Neural cell (in vitro differentiated cells): ENCODE results near the gene CDH20. TPM values are rescaled to one million over a fixed set of nuclear protein-coding genes. Genes with fewer than 3 reads are reported as not detected.

Experiments
- H2AFZ ChIP-seq: fragments of 200-600, 300-800 bp; sonication (generic), shearing (Covaris generic); 2 replicates; pipeline ENCODE4 v1.6.0; 2014; ENCODE audit warnings: low read depth, mild to moderate bottlenecking, antibody characterized with exemption, low read length, moderate library complexity
- H3F3A ChIP-seq: fragments of 200-600 bp; shearing (Covaris generic); 2 replicates; pipeline ENCODE4 v1.6.1; 2016; ENCODE audit warnings: mild to moderate bottlenecking, moderate library complexity, mixed read lengths, antibody characterized with exemption, low read length; ENCODE audit not compliant: insufficient read depth, poor library complexity, severe bottlenecking
- H3K27ac ChIP-seq: fragments of 200-600, 300-800 bp; sonication (generic), shearing (Covaris generic); 2 replicates; pipeline ENCODE4 v1.5.1; 2014; ENCODE audit warnings: mild to moderate bottlenecking, low read length, moderate library complexity
- H3K27me3 ChIP-seq: fragments of 300-800, 200-600 bp; sonication (generic), shearing (Covaris generic); 2 replicates; pipeline ENCODE4 v1.6.0; 2014; ENCODE audit warnings: mild to moderate bottlenecking, low read depth, low read length, moderate library complexity; ENCODE audit not compliant: insufficient read depth
- H3K36me3 ChIP-seq: fragments of 300-800, 200-600 bp; sonication (generic), shearing (Covaris generic); 2 replicates; pipeline ENCODE4 v1.5.1; 2014; ENCODE audit warnings: mild to moderate bottlenecking, antibody characterized with exemption, low read length, moderate library complexity; ENCODE audit not compliant: insufficient read depth
- H3K4me2 ChIP-seq: fragments of 300-800, 200-600 bp; sonication (generic), shearing (Covaris generic); 2 replicates; pipeline ENCODE4 v1.6.0; 2014; ENCODE audit warnings: mild to moderate bottlenecking, low read length
- H3K4me3 ChIP-seq: fragments of 300-800, 200-600 bp; sonication (generic), shearing (Covaris generic); 2 replicates; pipeline ENCODE4 v1.5.1; 2014; ENCODE audit warnings: mild to moderate bottlenecking, low read length, moderate library complexity
- H3K79me2 ChIP-seq: fragments of 200-600 bp; shearing (Covaris generic); replicated peaks from 2 replicates; pipeline ENCODE4 v1.6.0; 2014; ENCODE audit warnings: mild to moderate bottlenecking, low read length, moderate library complexity; ENCODE audit not compliant: insufficient read depth
- H3K9ac ChIP-seq: fragments of 300-800, 200-600 bp; sonication (generic), shearing (Covaris generic); 2 replicates; pipeline ENCODE4 v1.6.1; 2016; ENCODE audit warnings: mild to moderate bottlenecking, low read length, mixed read lengths
- H3K9me2 ChIP-seq: fragments of 200-600 bp; shearing (Covaris generic); 2 replicates; pipeline ENCODE4 v1.6.1; 2016; ENCODE audit warnings: mild to moderate bottlenecking, low read length, mixed read lengths; ENCODE audit not compliant: insufficient read depth
- H3K9me3 ChIP-seq: fragments of 200-600, 300-800 bp; sonication (generic), shearing (Covaris generic); 2 replicates; pipeline ENCODE4 v1.6.1; 2016; ENCODE audit warnings: mild to moderate bottlenecking, mixed run types, low read length, moderate library complexity, mixed read lengths
- H4K20me1 ChIP-seq: fragments of 200-600 bp; shearing (Covaris generic); 2 replicates; pipeline ENCODE4 v1.6.1; 2016; ENCODE audit warnings: mild to moderate bottlenecking, mixed run types; ENCODE audit not compliant: insufficient read depth
- CTCF ChIP-seq: fragments of 450-650 bp; IDR thresholded peaks from 2 replicates; pipeline ENCODE4 v1.5.1; 2014; ENCODE audit warnings: antibody characterized with exemption, mild to moderate bottlenecking, moderate library complexity; ENCODE audit not compliant: poor library complexity, severe bottlenecking
- EP300 ChIP-seq: fragments of 450-650 bp; conservative IDR thresholded peaks from 2 replicates; pipeline ENCODE4 v1.6.1; 2014; ENCODE audit warnings: antibody characterized with exemption, mild to moderate bottlenecking, moderate library complexity; ENCODE audit not compliant: poor library complexity, severe bottlenecking
- EZH2 ChIP-seq: fragments of 200-600, 300-800 bp; shearing (Covaris generic), sonication (generic); IDR thresholded peaks from 2 replicates; pipeline ENCODE4 v1.6.1; 2014; ENCODE audit warnings: antibody characterized with exemption, low read length, borderline replicate concordance, mild to moderate bottlenecking; ENCODE audit not compliant: insufficient read depth, poor library complexity, severe bottlenecking
- MXI1 ChIP-seq: fragments of 450-650 bp; conservative IDR thresholded peaks from 2 replicates; pipeline ENCODE4 v1.6.1; 2014; ENCODE audit warnings: antibody characterized with exemption, mild to moderate bottlenecking; ENCODE audit not compliant: poor library complexity, severe bottlenecking
- POLR2AphosphoS5 ChIP-seq: IDR thresholded peaks from 2 replicates; pipeline ENCODE4 v1.6.1; 2012
- RAD21 ChIP-seq: fragments of 450-650 bp; conservative IDR thresholded peaks from 2 replicates; pipeline ENCODE4 v1.6.1; 2014; ENCODE audit warnings: antibody characterized with exemption, mild to moderate bottlenecking, moderate library complexity
- REST ChIP-seq: IDR thresholded peaks from 2 replicates; pipeline ENCODE4 v1.6.1; 2012; ENCODE audit warnings: borderline replicate concordance
- SMC3 ChIP-seq: fragments of 450-650 bp; conservative IDR thresholded peaks from 2 replicates; pipeline ENCODE4 v1.6.1; 2014; ENCODE audit warnings: antibody characterized with exemption, mild to moderate bottlenecking, moderate library complexity; ENCODE audit not compliant: poor library complexity
- TAF1 ChIP-seq: IDR thresholded peaks from 2 replicates; pipeline ENCODE4 v1.6.1; 2012; ENCODE audit warnings: low read depth
- polyA minus RNA-seq: library from RNA; depleted of rRNA, polyadenylated mRNA; stranded (reverse); fragments of >200 nt; gene quantifications from 2 replicates; pipeline ENCODE4 v1.2.3, GENCODE V29; 2014
- polyA plus RNA-seq: library from polyadenylated mRNA; depleted of rRNA; stranded (reverse); fragments of >200 nt; gene quantifications from 2 replicates; pipeline ENCODE4 v1.2.3, GENCODE V29; 2014

CDH20 gene
- polyA plus RNA-seq (0.78 and 1.7 TPM in 2 replicates), polyA minus RNA-seq (2.9 and 3.0 TPM in 2 replicates)

- no peaks in the 10 kb centered on the region for H4K20me1 ChIP-seq
- no peaks in the 10 kb centered on the region for H3K79me2 ChIP-seq
- no peaks in the 10 kb centered on the region for H3F3A ChIP-seq
- no peak within 1 kb of the TSS for H3K27ac ChIP-seq
- H3K9ac ChIP-seq, result peak within 1 kb of the TSS; percentile 47
- peaks cover 41% of the 10 kb centered on the region for H3K27me3 ChIP-seq
- H2AFZ ChIP-seq, result no peak within 1 kb of the TSS
- H3K4me3 ChIP-seq, result peak within 1 kb of the TSS; percentile 78
- no peaks in the 10 kb centered on the region for H3K9me3 ChIP-seq
- no peaks in the 10 kb centered on the region for H3K36me3 ChIP-seq
- H3K4me2 ChIP-seq, result peak within 1 kb of the TSS; percentile 63
- H3K9me2 ChIP-seq, result no peaks in the 10 kb centered on the region
- no peak for TF ChIP-seq REST
- no peak for TF ChIP-seq RAD21
- no peak for TF ChIP-seq TAF1
- TF ChIP-seq POLR2AphosphoS5, result no peak
- TF ChIP-seq MXI1, result no peak
- no peak for TF ChIP-seq CTCF
- no peak for TF ChIP-seq EZH2
- no peak for TF ChIP-seq SMC3
- TF ChIP-seq EP300, result no peak
Measured at GRCh38 chr18:61333271-61333745, at the start of gene CDH20. TSS of gene CDH20 (plus strand) at chr18:61333430.

GRCh38 chr18:61284039-61284438, 49.2 kb upstream of the CDH20 start:
- no peaks in the 10 kb centered on the region for H3K9me3 ChIP-seq
- no peaks in the 10 kb centered on the region for H3K27me3 ChIP-seq
- TF ChIP-seq SMC3 (no peak), EP300 (no peak), MXI1 (no peak), RAD21 (no peak), CTCF (no peak), POLR2AphosphoS5 (no peak), TAF1 (no peak), EZH2 (no peak), REST (no peak)
- no peak overlapping the region for H3K27ac ChIP-seq
- no peak overlapping the region for H3K4me2 ChIP-seq
- no peaks in the 10 kb centered on the region for H3K36me3 ChIP-seq
- no peaks in the 10 kb centered on the region for H4K20me1 ChIP-seq
- H2AFZ ChIP-seq, result no peak overlapping the region
- H3K79me2 ChIP-seq, result no peaks in the 10 kb centered on the region
- H3K4me3 ChIP-seq, result no peak overlapping the region
- H3F3A ChIP-seq, result no peaks in the 10 kb centered on the region
- no peak overlapping the region for H3K9ac ChIP-seq
- no peaks in the 10 kb centered on the region for H3K9me2 ChIP-seq
